ENCODE measurements around the gene C2orf49.
A peak's percentile ranks its signal among the peaks of the same experiment; 100 is the strongest.

C2orf49 gene

DNA sequence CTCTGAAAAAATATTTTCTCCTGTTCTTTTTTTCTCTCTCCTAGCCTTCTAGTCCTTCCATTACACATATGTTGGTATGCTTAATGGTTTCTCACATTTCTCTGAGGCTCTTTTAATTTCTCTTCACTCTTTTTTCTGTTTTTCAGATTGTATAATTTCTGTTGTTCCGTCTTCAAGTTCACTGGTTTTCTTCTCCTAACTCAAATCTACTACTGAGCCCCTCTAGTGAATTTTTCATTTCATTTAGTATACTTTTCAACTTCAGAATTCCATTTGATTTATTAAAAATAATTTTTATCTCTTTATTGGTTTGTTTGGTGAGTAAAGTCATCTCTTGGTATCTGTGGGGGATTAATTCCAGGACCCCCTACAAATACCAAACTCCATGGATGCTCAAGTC lies 19.8 kb downstream of the C2orf49 start:
- no peak for ATAC-seq
- TF ChIP-seq SNAI2 (CRISPR knock-in tag; IDR thresholded peaks at IDR 0.05) (no peak), ESRRG (CRISPR knock-in tag; IDR thresholded peaks at IDR 0.05) (no peak), TOX (CRISPR knock-in tag; IDR thresholded peaks at IDR 0.05; ENCODE audit: borderline replicate concordance) (no peak), TCF4 (CRISPR knock-in tag; IDR thresholded peaks at IDR 0.05; ENCODE audit: borderline replicate concordance) (no peak), GLIS3 (CRISPR knock-in tag; IDR thresholded peaks at IDR 0.05) (no peak), ZC3H10 (CRISPR knock-in tag; IDR thresholded peaks at IDR 0.05) (no peak), ZFP30 (CRISPR knock-in tag; IDR thresholded peaks at IDR 0.05) (peak; percentile 38; the same call in 1 of the 2 replicates)

DNA sequence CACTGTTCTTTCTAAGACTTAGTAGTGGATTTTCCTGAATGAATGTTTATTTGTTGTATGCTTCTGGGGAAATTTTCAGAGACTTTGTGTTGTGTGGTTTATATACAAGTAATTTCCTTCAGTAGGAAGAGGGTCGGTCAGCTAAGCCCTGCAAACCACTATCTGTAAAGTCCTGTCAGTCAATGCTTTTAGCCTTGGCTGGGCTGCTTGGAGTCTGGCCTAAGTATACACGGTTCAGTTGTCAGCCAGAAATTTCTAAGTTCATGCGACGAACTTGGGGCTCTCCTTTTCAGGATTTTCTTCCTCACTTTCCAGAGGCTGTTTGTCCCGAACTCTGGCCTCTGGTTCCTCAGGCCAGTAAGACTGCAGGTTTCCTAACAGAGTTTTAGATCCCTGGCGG lies 21.3 kb downstream of the C2orf49 start:
- no peak for ATAC-seq
- TF ChIP-seq BACH2 (CRISPR knock-in tag; IDR thresholded peaks at IDR 0.05; ENCODE audit: borderline replicate concordance) (no peak), ZFP3 (CRISPR knock-in tag; IDR thresholded peaks at IDR 0.05) (no peak), ZNF8 (CRISPR knock-in tag; IDR thresholded peaks at IDR 0.05) (no peak), ISL1 (CRISPR knock-in tag; IDR thresholded peaks at IDR 0.05) (no peak), ZNF70 (CRISPR knock-in tag; IDR thresholded peaks at IDR 0.05) (no peak), SNAI2 (CRISPR knock-in tag; IDR thresholded peaks at IDR 0.05) (no peak), ESRRG (CRISPR knock-in tag; IDR thresholded peaks at IDR 0.05) (no peak), ZNF565 (CRISPR knock-in tag; conservative IDR thresholded peaks at IDR 0.05; ENCODE audit: low read depth) (no peak), RARB (CRISPR knock-in tag; IDR thresholded peaks at IDR 0.05) (no peak), ARNTL (CRISPR knock-in tag; IDR thresholded peaks at IDR 0.05; ENCODE audit: borderline replicate concordance, low read depth) (no peak)
- TF ChIP-seq, protein P1, sequence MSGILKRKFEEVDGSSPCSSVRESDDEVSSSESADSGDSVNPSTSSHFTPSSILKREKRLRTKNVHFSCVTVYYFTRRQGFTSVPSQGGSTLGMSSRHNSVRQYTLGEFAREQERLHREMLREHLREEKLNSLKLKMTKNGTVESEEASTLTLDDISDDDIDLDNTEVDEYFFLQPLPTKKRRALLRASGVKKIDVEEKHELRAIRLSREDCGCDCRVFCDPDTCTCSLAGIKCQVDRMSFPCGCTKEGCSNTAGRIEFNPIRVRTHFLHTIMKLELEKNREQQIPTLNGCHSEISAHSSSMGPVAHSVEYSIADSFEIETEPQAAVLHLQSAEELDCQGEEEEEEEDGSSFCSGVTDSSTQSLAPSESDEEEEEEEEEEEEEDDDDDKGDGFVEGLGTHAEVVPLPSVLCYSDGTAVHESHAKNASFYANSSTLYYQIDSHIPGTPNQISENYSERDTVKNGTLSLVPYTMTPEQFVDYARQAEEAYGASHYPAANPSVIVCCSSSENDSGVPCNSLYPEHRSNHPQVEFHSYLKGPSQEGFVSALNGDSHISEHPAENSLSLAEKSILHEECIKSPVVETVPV (CRISPR knock-in tag; IDR thresholded peaks at IDR 0.05) = no peak
- TF ChIP-seq, protein P2, sequence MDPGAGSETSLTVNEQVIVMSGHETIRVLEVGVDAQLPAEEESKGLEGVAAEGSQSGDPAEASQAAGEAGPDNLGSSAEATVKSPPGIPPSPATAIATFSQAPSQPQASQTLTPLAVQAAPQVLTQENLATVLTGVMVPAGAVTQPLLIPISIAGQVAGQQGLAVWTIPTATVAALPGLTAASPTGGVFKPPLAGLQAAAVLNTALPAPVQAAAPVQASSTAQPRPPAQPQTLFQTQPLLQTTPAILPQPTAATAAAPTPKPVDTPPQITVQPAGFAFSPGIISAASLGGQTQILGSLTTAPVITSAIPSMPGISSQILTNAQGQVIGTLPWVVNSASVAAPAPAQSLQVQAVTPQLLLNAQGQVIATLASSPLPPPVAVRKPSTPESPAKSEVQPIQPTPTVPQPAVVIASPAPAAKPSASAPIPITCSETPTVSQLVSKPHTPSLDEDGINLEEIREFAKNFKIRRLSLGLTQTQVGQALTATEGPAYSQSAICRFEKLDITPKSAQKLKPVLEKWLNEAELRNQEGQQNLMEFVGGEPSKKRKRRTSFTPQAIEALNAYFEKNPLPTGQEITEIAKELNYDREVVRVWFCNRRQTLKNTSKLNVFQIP (CRISPR knock-in tag; IDR thresholded peaks at IDR 0.05; ENCODE audit: borderline replicate concordance, low read depth) = no peak
- TF ChIP-seq, protein P3, sequence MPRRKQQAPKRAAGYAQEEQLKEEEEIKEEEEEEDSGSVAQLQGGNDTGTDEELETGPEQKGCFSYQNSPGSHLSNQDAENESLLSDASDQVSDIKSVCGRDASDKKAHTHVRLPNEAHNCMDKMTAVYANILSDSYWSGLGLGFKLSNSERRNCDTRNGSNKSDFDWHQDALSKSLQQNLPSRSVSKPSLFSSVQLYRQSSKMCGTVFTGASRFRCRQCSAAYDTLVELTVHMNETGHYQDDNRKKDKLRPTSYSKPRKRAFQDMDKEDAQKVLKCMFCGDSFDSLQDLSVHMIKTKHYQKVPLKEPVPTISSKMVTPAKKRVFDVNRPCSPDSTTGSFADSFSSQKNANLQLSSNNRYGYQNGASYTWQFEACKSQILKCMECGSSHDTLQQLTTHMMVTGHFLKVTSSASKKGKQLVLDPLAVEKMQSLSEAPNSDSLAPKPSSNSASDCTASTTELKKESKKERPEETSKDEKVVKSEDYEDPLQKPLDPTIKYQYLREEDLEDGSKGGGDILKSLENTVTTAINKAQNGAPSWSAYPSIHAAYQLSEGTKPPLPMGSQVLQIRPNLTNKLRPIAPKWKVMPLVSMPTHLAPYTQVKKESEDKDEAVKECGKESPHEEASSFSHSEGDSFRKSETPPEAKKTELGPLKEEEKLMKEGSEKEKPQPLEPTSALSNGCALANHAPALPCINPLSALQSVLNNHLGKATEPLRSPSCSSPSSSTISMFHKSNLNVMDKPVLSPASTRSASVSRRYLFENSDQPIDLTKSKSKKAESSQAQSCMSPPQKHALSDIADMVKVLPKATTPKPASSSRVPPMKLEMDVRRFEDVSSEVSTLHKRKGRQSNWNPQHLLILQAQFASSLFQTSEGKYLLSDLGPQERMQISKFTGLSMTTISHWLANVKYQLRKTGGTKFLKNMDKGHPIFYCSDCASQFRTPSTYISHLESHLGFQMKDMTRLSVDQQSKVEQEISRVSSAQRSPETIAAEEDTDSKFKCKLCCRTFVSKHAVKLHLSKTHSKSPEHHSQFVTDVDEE (CRISPR knock-in tag; IDR thresholded peaks at IDR 0.05) = no peak

DNA sequence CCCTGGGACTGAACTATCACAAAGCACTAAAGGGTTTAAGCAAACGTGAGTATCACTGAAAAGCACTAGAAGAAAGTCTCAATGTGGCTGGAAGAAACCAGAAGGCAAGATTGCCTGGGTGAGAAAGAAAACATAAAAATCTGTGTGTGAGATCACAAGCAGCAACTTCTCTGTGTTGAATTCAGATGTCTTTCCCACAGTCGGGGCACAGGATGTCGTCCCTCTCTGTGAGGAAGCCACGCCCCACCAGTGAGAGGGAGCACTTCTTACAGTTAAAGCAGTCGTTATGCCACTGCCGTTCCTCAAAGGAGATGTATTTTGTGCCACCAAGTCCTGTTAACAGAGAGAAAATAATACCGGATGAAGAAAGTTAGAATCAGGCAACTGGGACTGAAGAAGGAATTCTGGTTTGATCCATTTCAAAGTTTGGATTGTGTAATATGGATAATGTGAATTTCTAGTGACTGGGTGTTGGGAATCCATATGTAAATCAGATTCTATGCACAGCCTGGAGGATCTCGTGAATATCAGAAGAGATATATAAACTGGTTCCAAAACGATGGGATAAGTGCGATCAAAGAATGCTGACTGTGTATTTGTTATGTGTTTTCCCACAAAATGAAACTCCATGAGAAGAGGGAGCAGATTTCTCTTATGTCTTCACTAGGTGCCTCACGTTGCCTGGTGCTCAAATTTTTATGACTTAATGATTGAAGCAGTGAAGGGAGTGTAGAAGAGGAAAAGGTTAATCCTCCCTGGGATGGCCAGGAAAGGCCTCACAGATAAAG lies 24.0 kb downstream of the C2orf49 start:
- TF ChIP-seq ZFP3 (CRISPR knock-in tag; IDR thresholded peaks at IDR 0.05) = no peak
- no peak for TF ChIP-seq ISL1 (CRISPR knock-in tag; IDR thresholded peaks at IDR 0.05)
- TF ChIP-seq ZFP30 (CRISPR knock-in tag; IDR thresholded peaks at IDR 0.05) = no peak
- no peak for TF ChIP-seq PPARA (CRISPR knock-in tag; IDR thresholded peaks at IDR 0.05; ENCODE audit: borderline replicate concordance)
- TF ChIP-seq TCF4 (CRISPR knock-in tag; IDR thresholded peaks at IDR 0.05; ENCODE audit: borderline replicate concordance) = no peak
- no peak for TF ChIP-seq ZNF565 (CRISPR knock-in tag; conservative IDR thresholded peaks at IDR 0.05; ENCODE audit: low read depth)
- TF ChIP-seq CSDC2 (CRISPR knock-in tag; IDR thresholded peaks at IDR 0.05) = no peak
- no peak for TF ChIP-seq ZC3H10 (CRISPR knock-in tag; IDR thresholded peaks at IDR 0.05)
- TF ChIP-seq, protein P2 (CRISPR knock-in tag; IDR thresholded peaks at IDR 0.05; ENCODE audit: borderline replicate concordance, low read depth) = no peak
- TF ChIP-seq, protein P4, sequence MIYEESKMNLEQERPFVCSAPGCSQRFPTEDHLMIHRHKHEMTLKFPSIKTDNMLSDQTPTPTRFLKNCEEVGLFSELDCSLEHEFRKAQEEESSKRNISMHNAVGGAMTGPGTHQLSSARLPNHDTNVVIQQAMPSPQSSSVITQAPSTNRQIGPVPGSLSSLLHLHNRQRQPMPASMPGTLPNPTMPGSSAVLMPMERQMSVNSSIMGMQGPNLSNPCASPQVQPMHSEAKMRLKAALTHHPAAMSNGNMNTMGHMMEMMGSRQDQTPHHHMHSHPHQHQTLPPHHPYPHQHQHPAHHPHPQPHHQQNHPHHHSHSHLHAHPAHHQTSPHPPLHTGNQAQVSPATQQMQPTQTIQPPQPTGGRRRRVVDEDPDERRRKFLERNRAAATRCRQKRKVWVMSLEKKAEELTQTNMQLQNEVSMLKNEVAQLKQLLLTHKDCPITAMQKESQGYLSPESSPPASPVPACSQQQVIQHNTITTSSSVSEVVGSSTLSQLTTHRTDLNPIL (CRISPR knock-in tag; IDR thresholded peaks at IDR 0.05; ENCODE audit: low read depth) = no peak
- no peak for TF ChIP-seq ESRRG (CRISPR knock-in tag; IDR thresholded peaks at IDR 0.05)
- TF ChIP-seq ZNF70 (CRISPR knock-in tag; IDR thresholded peaks at IDR 0.05) = no peak
- ATAC-seq = no peak

All from SK-N-SH treated with all-trans-retinoic acid at 6 μM for 48 hours (cell line).